ENCODE results near the gene SFR1.
"Not testable (repeated sequence)": the region's sequence is repeated elsewhere in the genome, so short reads cannot be mapped to it uniquely, and the experiment has no call there.

Gene SFR1

GRCh38 chr10:104174136-104174535, 52.2 kb downstream of the SFR1 start:
- DNase-seq (ENCODE audit: low spot score), result not testable (repeated sequence)
